Breast epithelium (tissue), 3 donors: Measurements from ENCODE around the gene NUB1.

Experiments
- POLR2A ChIP-seq: fragments of 450-650 bp; IDR thresholded peaks from one replicate; pipeline ENCODE4 v1.6.1; 2016; ENCODE audit warnings: antibody characterized with exemption, mild to moderate bottlenecking, moderate library complexity
- TF ChIP-seq, protein P1 (sequence below), 3 donors: fragments of 450-650 bp; IDR thresholded peaks; one replicate each; pipeline ENCODE4 v1.5.1; 2016 to 2017; ENCODE audit warnings: antibody characterized with exemption in 3 of 3, mild to moderate bottlenecking in 3 of 3, moderate library complexity in 3 of 3

DNA sequence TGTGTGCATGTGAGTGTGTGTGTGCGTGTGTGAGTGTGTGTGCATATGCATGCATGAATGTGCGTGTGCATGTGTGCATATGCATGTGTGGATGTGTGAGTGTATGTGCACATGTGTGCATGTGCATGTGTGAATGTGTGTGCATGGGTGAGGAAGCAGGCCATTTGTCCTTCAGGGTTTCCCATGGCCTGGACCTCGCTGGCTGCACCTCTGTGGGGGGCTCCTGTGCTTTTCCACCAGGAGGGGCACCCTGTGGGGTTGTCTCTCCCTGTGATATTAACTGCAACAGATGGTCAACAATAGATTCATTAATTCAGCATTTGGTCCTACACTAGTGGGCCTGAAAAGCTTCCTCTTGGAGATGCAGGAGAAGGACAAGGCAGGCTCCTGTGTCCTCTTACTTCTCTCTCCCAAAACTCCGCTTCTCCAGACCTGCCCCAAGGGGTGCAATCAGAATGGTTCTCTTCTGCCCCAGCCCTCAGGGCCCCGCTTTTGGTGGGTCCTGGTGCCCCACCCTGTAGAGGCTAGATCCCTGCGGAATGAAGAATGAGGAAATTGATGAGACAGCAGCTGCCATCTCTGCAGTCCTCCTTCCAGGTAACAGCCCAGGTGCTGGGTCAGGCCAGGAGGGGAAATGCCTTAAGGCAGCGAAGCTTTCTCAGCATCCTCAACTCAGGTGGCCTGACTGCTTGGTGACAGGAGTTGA lies 41.5 kb upstream of the NUB1 start:
- TF ChIP-seq, protein P1, sequence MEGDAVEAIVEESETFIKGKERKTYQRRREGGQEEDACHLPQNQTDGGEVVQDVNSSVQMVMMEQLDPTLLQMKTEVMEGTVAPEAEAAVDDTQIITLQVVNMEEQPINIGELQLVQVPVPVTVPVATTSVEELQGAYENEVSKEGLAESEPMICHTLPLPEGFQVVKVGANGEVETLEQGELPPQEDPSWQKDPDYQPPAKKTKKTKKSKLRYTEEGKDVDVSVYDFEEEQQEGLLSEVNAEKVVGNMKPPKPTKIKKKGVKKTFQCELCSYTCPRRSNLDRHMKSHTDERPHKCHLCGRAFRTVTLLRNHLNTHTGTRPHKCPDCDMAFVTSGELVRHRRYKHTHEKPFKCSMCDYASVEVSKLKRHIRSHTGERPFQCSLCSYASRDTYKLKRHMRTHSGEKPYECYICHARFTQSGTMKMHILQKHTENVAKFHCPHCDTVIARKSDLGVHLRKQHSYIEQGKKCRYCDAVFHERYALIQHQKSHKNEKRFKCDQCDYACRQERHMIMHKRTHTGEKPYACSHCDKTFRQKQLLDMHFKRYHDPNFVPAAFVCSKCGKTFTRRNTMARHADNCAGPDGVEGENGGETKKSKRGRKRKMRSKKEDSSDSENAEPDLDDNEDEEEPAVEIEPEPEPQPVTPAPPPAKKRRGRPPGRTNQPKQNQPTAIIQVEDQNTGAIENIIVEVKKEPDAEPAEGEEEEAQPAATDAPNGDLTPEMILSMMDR (IDR thresholded peaks at IDR 0.05): no peak
- TF ChIP-seq POLR2A: no peak
